ENCODE data around the gene NFIA. TPM values are rescaled to one million over a fixed set of nuclear protein-coding genes. Genes with fewer than 3 reads are reported as not detected.

Gene NFIA
- total RNA-seq, 1 experiment from 2014 or later = 0.35 TPM

DNA sequence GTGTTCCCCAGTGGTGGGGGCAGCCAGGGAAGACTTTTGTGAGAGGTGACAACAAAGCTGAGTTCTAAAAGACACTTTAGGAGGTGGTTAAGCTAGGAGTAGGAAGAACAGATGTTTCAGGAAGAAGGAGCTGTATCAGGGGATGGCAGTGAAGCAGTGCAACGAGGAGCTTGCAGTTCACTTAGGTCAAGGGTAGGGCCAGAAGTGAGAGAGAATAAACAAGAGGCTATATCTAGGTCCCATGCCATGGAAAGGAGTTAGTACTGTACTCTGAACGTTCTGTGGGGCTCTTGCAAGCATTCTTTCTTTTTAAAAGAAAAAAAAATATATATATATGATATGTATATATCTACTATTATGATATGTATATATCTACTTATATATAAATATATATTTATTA, 244.4 kb downstream of the NFIA start:
- no peak overlapping the region for H3K23ac ChIP-seq (ENCODE audit: insufficient read length, low read depth, low read length)
- H3K79me2 ChIP-seq (ENCODE audit: insufficient read depth, low read length) = no peaks in the 10 kb centered on the region
- Mint-ChIP-seq H3K27ac (no peak overlapping the region), H3K9me3 (peaks cover 0 to 5% of the 10 kb centered on the region in 2 experiments; a peak in 1 of 5 replicates), H3K4me1 (no peaks in the 10 kb centered on the region), H3K36me3 (ENCODE audit: insufficient read depth in 1 of 3, low read depth in 3 of 3) (peaks cover 0 to 4% (median 0%) of the 10 kb centered on the region in 3 experiments; a peak in 1 of 7 replicates), H3K27me3 (ENCODE audit: low read depth) (no peaks in the 10 kb centered on the region; the same call in 1 of the 2 replicates), H3K4me3 (no peak overlapping the region)
- no peaks in the 10 kb centered on the region for H3K27me3 ChIP-seq (ENCODE audit: insufficient read depth, low read length)
- H3K18ac ChIP-seq (ENCODE audit: insufficient read length, low read depth, low read length) = no peak overlapping the region
- no peak overlapping the region for H2BK120ac ChIP-seq (ENCODE audit: low read depth, low read length, poor library complexity, severe bottlenecking)
- H2BK20ac ChIP-seq (ENCODE audit: low read depth, low read length, poor library complexity, severe bottlenecking) = no peak overlapping the region
- no peak overlapping the region for H4K8ac ChIP-seq (replicated peaks; ENCODE audit: insufficient read length, low read depth, low read length)
- H2AFZ ChIP-seq (ENCODE audit: low read length) = no peak overlapping the region
- H4K5ac ChIP-seq (ENCODE audit: insufficient read length, low read depth, low read length) = no peak overlapping the region
- no peaks in the 10 kb centered on the region for H3K9me3 ChIP-seq (ENCODE audit: control insufficient read depth, low read depth, low read length)
- no peak overlapping the region for H3K14ac ChIP-seq (ENCODE audit: insufficient read depth, low read length)
- H2BK5ac ChIP-seq (ENCODE audit: insufficient read length, low read length) = no peak overlapping the region
- TF ChIP-seq, protein P1, sequence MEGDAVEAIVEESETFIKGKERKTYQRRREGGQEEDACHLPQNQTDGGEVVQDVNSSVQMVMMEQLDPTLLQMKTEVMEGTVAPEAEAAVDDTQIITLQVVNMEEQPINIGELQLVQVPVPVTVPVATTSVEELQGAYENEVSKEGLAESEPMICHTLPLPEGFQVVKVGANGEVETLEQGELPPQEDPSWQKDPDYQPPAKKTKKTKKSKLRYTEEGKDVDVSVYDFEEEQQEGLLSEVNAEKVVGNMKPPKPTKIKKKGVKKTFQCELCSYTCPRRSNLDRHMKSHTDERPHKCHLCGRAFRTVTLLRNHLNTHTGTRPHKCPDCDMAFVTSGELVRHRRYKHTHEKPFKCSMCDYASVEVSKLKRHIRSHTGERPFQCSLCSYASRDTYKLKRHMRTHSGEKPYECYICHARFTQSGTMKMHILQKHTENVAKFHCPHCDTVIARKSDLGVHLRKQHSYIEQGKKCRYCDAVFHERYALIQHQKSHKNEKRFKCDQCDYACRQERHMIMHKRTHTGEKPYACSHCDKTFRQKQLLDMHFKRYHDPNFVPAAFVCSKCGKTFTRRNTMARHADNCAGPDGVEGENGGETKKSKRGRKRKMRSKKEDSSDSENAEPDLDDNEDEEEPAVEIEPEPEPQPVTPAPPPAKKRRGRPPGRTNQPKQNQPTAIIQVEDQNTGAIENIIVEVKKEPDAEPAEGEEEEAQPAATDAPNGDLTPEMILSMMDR (conservative IDR thresholded peaks at IDR 0.05) = no peak
- H3K27ac ChIP-seq (ENCODE audit: insufficient read length, low read depth, low read length) = no peak overlapping the region
- no peak overlapping the region for H4K91ac ChIP-seq (ENCODE audit: insufficient read length, low read depth, low read length)
- WGBS (ENCODE audit: extremely low coverage, insufficient read length, low lambda C conversion rate) = no CpG with 5 or more reads among the region's 2 CpGs
- H3K4me2 ChIP-seq (ENCODE audit: insufficient read depth, insufficient read length, low read length) = no peak overlapping the region
- H4K20me1 ChIP-seq (ENCODE audit: control insufficient read depth, insufficient read depth, insufficient read length) = no peaks in the 10 kb centered on the region
- H3K79me1 ChIP-seq (ENCODE audit: insufficient read depth, low read depth, low read length, poor library complexity, severe bottlenecking) = no peaks in the 10 kb centered on the region
- DNase-seq = no peak
- H3T11ph ChIP-seq (ENCODE audit: low read length) = no peak overlapping the region
- H2AK5ac ChIP-seq (ENCODE audit: insufficient read length, low read length) = no peak overlapping the region
- H3K9ac ChIP-seq (ENCODE audit: extremely low read depth, insufficient read length, low read length) = no peak overlapping the region
- no peak overlapping the region for H2BK15ac ChIP-seq (ENCODE audit: low read depth, low read length)
- no peaks in the 10 kb centered on the region for H3K4me1 ChIP-seq (ENCODE audit: insufficient read depth, low read length)
- H3K23me2 ChIP-seq (ENCODE audit: insufficient read length, low read depth, low read length, poor library complexity, severe bottlenecking) = no peaks in the 10 kb centered on the region
- no peak overlapping the region for H3K56ac ChIP-seq (ENCODE audit: insufficient read length, low read depth, low read length)
- H2BK12ac ChIP-seq (ENCODE audit: insufficient read length, low read depth, low read length) = no peak overlapping the region
- H3K4ac ChIP-seq (ENCODE audit: low read depth, low read length) = no peak overlapping the region

Measured in H9 (cell line).